ENCODE data around the gene CDH23. TPM values are rescaled to one million over a fixed set of nuclear protein-coding genes. Genes with fewer than 3 reads are reported as not detected.

CDH23 gene
- total RNA-seq, 1 donor from 2014 or later = 0.29 TPM

- TF ChIP-seq, protein P1, sequence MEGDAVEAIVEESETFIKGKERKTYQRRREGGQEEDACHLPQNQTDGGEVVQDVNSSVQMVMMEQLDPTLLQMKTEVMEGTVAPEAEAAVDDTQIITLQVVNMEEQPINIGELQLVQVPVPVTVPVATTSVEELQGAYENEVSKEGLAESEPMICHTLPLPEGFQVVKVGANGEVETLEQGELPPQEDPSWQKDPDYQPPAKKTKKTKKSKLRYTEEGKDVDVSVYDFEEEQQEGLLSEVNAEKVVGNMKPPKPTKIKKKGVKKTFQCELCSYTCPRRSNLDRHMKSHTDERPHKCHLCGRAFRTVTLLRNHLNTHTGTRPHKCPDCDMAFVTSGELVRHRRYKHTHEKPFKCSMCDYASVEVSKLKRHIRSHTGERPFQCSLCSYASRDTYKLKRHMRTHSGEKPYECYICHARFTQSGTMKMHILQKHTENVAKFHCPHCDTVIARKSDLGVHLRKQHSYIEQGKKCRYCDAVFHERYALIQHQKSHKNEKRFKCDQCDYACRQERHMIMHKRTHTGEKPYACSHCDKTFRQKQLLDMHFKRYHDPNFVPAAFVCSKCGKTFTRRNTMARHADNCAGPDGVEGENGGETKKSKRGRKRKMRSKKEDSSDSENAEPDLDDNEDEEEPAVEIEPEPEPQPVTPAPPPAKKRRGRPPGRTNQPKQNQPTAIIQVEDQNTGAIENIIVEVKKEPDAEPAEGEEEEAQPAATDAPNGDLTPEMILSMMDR (IDR thresholded peaks at IDR 0.05) = no peak
- no peak for ATAC-seq (ENCODE audit: low read depth)
- peaks cover 2% of the 10 kb centered on the region for H3K4me1 Mint-ChIP-seq
- no peaks in the 10 kb centered on the region for H3K27me3 Mint-ChIP-seq
- intact Hi-C loops (cut with micrococcal nuclease) = loop anchor here (5.0 kb wide), 2 partner anchors 43 to 418 kb away; partner anchors contain the start of genes CDH23 and VSIR
- H3K9me3 Mint-ChIP-seq = no peaks in the 10 kb centered on the region
- peaks cover 52% of the 10 kb centered on the region for H3K36me3 Mint-ChIP-seq (ENCODE audit: low read depth)
- no peak for DNase-seq
- H3K27ac Mint-ChIP-seq = no peak overlapping the region
- ChIA-PET CTCF (interaction anchor here (1.2 to 4.7 kb wide), 4 partner anchors 75 to 496 kb away, joined by 3 to 47 read pairs (median 8); partner anchors contain the start of gene SLC29A3), POLR2A (interaction anchor here (0.5 kb wide), 1 partner anchor 437 kb away, joined by 5 read pairs; no protein-coding TSS in a partner anchor)
- no peak overlapping the region for H3K4me3 Mint-ChIP-seq
These were observed 418.2 kb downstream of the CDH23 start for GRCh38 chr10:71814922-71815411.

DNA sequence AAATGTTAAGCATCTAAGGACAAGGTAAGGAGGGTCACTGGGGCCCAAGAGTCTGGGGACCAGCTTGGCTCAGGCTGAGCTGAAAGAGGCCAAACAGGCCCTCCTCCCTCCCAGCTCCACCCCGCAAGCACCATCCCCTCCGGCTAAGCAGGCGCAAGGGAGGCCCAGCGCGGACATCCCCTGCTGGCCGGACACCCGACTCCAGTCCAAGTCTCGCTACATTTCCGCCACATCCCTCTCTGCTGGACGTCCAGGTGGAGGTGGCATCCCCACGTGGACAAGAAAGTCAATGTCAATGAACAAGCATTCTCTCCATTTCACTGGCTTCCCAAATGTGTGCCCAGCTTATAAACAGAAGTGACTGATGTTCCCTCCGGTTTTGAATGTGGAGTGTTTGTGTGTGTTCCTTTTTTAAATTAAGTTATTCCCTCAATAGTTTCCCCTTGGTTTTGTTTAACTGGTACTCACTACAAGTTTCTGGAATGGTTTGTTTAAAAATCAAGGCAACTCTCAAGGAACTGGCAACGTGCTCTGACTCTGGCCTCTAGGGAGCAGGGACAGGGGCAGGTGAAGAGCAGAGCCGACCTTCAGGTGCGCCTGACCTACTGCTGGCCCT lies 418.9 kb downstream of the CDH23 start:
- Mint-ChIP-seq H3K36me3 (ENCODE audit: low read depth) (peaks cover 59% of the 10 kb centered on the region), H3K9me3 (no peaks in the 10 kb centered on the region), H3K4me3 (no peak overlapping the region), H3K27me3 (no peaks in the 10 kb centered on the region), H3K4me1 (peaks cover 2% of the 10 kb centered on the region), H3K27ac (no peak overlapping the region)
- CTCF ChIA-PET = interaction anchor here (1.2 to 1.8 kb wide), 2 partner anchors 81 to 497 kb away, joined by 3 to 9 read pairs; partner anchors contain the start of gene SLC29A3
- intact Hi-C loops (cut with micrococcal nuclease) = no loop called here
- POLR2A ChIA-PET = interaction anchor here (0.5 kb wide), 1 partner anchor 438 kb away, joined by 5 read pairs; no protein-coding TSS in a partner anchor
- TF ChIP-seq, protein P1 (IDR thresholded peaks at IDR 0.05) = no peak
- DNase-seq (no peak), ATAC-seq (ENCODE audit: low read depth) (no peak)

DNA sequence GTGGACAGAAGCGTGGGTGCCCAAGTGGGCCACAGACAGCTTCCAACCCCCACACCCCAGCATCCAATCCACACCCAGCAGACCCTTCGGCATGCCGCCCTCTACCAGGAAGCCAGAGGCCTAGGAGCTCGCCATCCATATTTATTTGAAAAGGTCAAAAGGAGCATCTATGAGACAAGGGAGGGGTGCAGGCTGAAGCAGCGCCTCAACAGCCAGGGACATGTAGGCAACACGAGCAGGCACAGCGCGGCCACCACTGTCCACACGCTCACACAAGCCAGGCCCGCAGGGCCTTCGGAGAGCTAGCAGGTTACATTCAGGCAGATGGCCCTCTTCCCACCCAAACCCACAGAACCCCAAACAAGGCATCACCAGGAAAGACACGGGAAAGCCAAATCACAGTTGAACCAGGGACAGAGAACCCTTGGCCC lies 419.7 kb downstream of the CDH23 start:
- intact Hi-C loops (cut with micrococcal nuclease) = no loop called here
- peaks cover 67% of the 10 kb centered on the region for H3K36me3 Mint-ChIP-seq (ENCODE audit: low read depth)

GRCh38 chr10:71816936-71817618 lies 420.4 kb downstream of the CDH23 start:
- POLR2A ChIA-PET = interaction anchor here (0.5 kb wide), 1 partner anchor 439 kb away, joined by 3 read pairs; no protein-coding TSS in a partner anchor
- H3K4me3 Mint-ChIP-seq = no peak overlapping the region

More for the DNA sequence above, 419.7 kb downstream of the CDH23 start:
- Mint-ChIP-seq H3K27me3 (no peaks in the 10 kb centered on the region), H3K4me3 (no peak overlapping the region), H3K4me1 (peaks cover 2% of the 10 kb centered on the region), H3K9me3 (no peaks in the 10 kb centered on the region), H3K27ac (no peak overlapping the region)
- DNase-seq = no peak
- TF ChIP-seq, protein P1 (IDR thresholded peaks at IDR 0.05) = no peak
- ChIA-PET POLR2A (no interaction called here), CTCF (interaction anchor here (1.2 to 3.0 kb wide), 3 partner anchors 80 to 497 kb away, joined by 3 to 9 read pairs (median 9); partner anchors contain the start of gene SLC29A3)
- no peak for ATAC-seq (ENCODE audit: low read depth)

More at GRCh38 chr10:71816936-71817618, 420.4 kb downstream of the CDH23 start:
- H3K4me1 Mint-ChIP-seq = peaks cover 2% of the 10 kb centered on the region
- no peak for DNase-seq
- no peaks in the 10 kb centered on the region for H3K9me3 Mint-ChIP-seq
- no peaks in the 10 kb centered on the region for H3K27me3 Mint-ChIP-seq
- peaks cover 73% of the 10 kb centered on the region for H3K36me3 Mint-ChIP-seq (ENCODE audit: low read depth)
- intact Hi-C loops (cut with micrococcal nuclease) = no loop called here
- TF ChIP-seq, protein P1 (IDR thresholded peaks at IDR 0.05) = no peak
- ATAC-seq (ENCODE audit: low read depth) = no peak
- no peak overlapping the region for H3K27ac Mint-ChIP-seq
- CTCF ChIA-PET = interaction anchor here (3.0 kb wide), 1 partner anchor 79 kb away, joined by 9 read pairs; no protein-coding TSS in a partner anchor

Measured in activated B cell treated with CpG ODN at 0.5 μM for 24 hours (primary cell).